MM.1S (cell line): ENCODE measurements around the gene NTRK3.

ENCODE experiments used
- DNase-seq: peaks from one replicate; pipeline ENCODE4 v3.0.0-alpha.2; 2015
- H2AFZ ChIP-seq: fragments of 300-600 bp; sonication (generic); 2 replicates; pipeline ENCODE4 v1.6.0; 2016; ENCODE audit warnings: antibody characterized with exemption, low read length
- H3F3A ChIP-seq: fragments of 300-600 bp; sonication (generic); 2 replicates; pipeline ENCODE4 v1.6.1; 2016; ENCODE audit warnings: mild to moderate bottlenecking, antibody characterized with exemption, low read length, moderate library complexity, mixed read lengths; ENCODE audit not compliant: insufficient read depth
- H3K27ac ChIP-seq: fragments of 300-600 bp; sonication (generic); 2 replicates; pipeline ENCODE4 v1.5.1; 2016; ENCODE audit warnings: mild to moderate bottlenecking, low read length
- H3K27me3 ChIP-seq: fragments of 300-600 bp; sonication (generic); replicated peaks from 2 replicates; pipeline ENCODE4 v1.6.0; 2016; ENCODE audit warnings: low read length; ENCODE audit not compliant: insufficient read depth
- H3K36me3 ChIP-seq: fragments of 300-600 bp; sonication (generic); replicated peaks from 2 replicates; pipeline ENCODE4 v1.6.1; 2016; ENCODE audit warnings: mild to moderate bottlenecking, low read length, mixed read lengths; ENCODE audit not compliant: insufficient read depth
- H3K4me1 ChIP-seq: fragments of 300-600 bp; sonication (generic); 2 replicates; pipeline ENCODE4 v1.6.1; 2016; ENCODE audit warnings: low read length, mixed read lengths
- H3K4me2 ChIP-seq: fragments of 300-600 bp; sonication (generic); 2 replicates; pipeline ENCODE4 v1.6.0; 2016; ENCODE audit warnings: low read depth, low read length
- H3K4me3 ChIP-seq: fragments of 300-600 bp; sonication (generic); 2 replicates; pipeline ENCODE4 v1.5.1; 2016; ENCODE audit warnings: low read length, mixed read lengths
- H3K79me2 ChIP-seq: fragments of 300-600 bp; sonication (generic); 2 replicates; pipeline ENCODE4 v1.6.1; 2016; ENCODE audit warnings: mixed run types, low read length, mixed read lengths
- H3K9ac ChIP-seq: fragments of 300-600 bp; sonication (generic); 2 replicates; pipeline ENCODE4 v1.6.1; 2016; ENCODE audit warnings: low read length, mixed read lengths
- H3K9me2 ChIP-seq: fragments of 300-600 bp; sonication (generic); replicated peaks from 2 replicates; pipeline ENCODE4 v1.6.1; 2016; ENCODE audit warnings: mild to moderate bottlenecking, low read length, mixed read lengths; ENCODE audit not compliant: insufficient read depth
- H3K9me3 ChIP-seq: fragments of 300-600 bp; sonication (generic); replicated peaks from 2 replicates; pipeline ENCODE4 v1.6.1; 2016; ENCODE audit warnings: mild to moderate bottlenecking, low read length, mixed read lengths; ENCODE audit not compliant: insufficient read depth
- H4K20me1 ChIP-seq: fragments of 300-600 bp; sonication (generic); 2 replicates; pipeline ENCODE4 v1.6.1; 2016; ENCODE audit warnings: mild to moderate bottlenecking, low read length, moderate library complexity, mixed read lengths; ENCODE audit not compliant: insufficient read depth
- EZH2 ChIP-seq: fragments of 300-600 bp; sonication (generic); optimal IDR thresholded peaks from 2 replicates; pipeline ENCODE3; 2017; ENCODE audit warnings: low read depth, mild to moderate bottlenecking, antibody characterized with exemption, low read length, mixed read lengths
- EZH2phosphoT487 ChIP-seq: fragments of 300-600 bp; sonication (generic); IDR thresholded peaks from 2 replicates; pipeline ENCODE4 v1.6.1; 2018; ENCODE audit warnings: antibody characterized with exemption, low read length
- TF ChIP-seq, protein P1 (sequence below): fragments of 300-600 bp; sonication (generic); IDR thresholded peaks from 2 replicates; pipeline ENCODE4 v1.5.1; 2016; ENCODE audit warnings: antibody characterized with exemption, low read length, mixed read lengths

Gene NTRK3

DNA sequence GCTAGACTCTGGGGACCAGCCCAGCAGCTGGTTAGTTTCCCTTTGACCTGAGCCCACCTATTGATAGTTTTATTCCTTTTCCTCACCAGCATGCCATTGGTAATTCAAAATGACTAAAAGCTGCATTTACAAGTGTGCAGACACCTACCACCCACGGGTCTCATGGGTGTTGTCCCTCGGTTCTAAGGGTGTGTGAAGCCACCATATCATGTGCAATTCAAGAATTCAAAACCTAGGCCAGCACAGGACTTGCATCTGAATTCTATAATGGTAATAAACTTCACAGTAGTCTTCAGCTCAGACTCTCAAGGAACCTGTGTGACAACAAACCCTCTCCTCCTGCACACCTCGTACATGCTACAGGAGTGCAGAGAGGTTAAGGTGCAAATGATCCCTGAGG is 55.3 kb downstream of the NTRK3 start:
- Histone ChIP-seq H3K9me2 (no peaks in the 10 kb centered on the region), H3F3A (no peaks in the 10 kb centered on the region), H3K9me3 (no peaks in the 10 kb centered on the region), H2AFZ (no peak overlapping the region), H3K9ac (no peak overlapping the region), H3K4me2 (no peak overlapping the region), H3K79me2 (no peaks in the 10 kb centered on the region), H3K36me3 (no peaks in the 10 kb centered on the region), H4K20me1 (no peaks in the 10 kb centered on the region), H3K4me1 (no peaks in the 10 kb centered on the region), H3K27ac (no peak overlapping the region), H3K27me3 (no peaks in the 10 kb centered on the region), H3K4me3 (no peak overlapping the region)
- no peak for DNase-seq
- TF ChIP-seq, protein P1, sequence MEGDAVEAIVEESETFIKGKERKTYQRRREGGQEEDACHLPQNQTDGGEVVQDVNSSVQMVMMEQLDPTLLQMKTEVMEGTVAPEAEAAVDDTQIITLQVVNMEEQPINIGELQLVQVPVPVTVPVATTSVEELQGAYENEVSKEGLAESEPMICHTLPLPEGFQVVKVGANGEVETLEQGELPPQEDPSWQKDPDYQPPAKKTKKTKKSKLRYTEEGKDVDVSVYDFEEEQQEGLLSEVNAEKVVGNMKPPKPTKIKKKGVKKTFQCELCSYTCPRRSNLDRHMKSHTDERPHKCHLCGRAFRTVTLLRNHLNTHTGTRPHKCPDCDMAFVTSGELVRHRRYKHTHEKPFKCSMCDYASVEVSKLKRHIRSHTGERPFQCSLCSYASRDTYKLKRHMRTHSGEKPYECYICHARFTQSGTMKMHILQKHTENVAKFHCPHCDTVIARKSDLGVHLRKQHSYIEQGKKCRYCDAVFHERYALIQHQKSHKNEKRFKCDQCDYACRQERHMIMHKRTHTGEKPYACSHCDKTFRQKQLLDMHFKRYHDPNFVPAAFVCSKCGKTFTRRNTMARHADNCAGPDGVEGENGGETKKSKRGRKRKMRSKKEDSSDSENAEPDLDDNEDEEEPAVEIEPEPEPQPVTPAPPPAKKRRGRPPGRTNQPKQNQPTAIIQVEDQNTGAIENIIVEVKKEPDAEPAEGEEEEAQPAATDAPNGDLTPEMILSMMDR = no peak
- TF ChIP-seq EZH2phosphoT487 (no peak), EZH2 (no peak)

DNA sequence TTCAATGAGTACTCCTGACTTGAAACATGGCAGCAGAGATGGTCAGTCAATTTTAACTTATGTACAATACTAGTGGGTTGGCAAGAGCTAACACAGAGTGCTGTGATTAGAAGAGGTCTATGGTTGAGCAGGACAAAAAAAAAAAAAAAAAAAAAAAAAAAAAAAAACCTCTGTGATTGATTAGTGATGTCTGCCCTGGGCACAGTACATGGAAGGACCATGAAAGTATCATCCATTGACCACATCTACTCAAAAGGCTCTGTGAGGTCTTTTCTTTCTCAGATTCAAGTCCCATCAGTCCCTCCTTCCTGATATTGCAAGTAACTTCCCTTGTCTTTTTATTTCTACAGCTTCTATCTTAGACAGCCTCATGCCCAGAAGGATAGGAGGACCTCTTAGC is 59.6 kb downstream of the NTRK3 start:
- H3K9ac ChIP-seq = no peak overlapping the region
- H3K79me2 ChIP-seq = no peaks in the 10 kb centered on the region
- no peak overlapping the region for H2AFZ ChIP-seq
- no peak overlapping the region for H3K27ac ChIP-seq
- no peaks in the 10 kb centered on the region for H3F3A ChIP-seq
- H3K9me2 ChIP-seq = no peaks in the 10 kb centered on the region
- no peaks in the 10 kb centered on the region for H3K27me3 ChIP-seq
- H4K20me1 ChIP-seq = no peaks in the 10 kb centered on the region
- TF ChIP-seq, protein P1 = no peak
- no peak for TF ChIP-seq EZH2phosphoT487
- TF ChIP-seq EZH2 = no peak
- no peaks in the 10 kb centered on the region for H3K4me1 ChIP-seq
- no peaks in the 10 kb centered on the region for H3K36me3 ChIP-seq
- H3K4me2 ChIP-seq = no peak overlapping the region
- no peaks in the 10 kb centered on the region for H3K9me3 ChIP-seq
- H3K4me3 ChIP-seq = no peak overlapping the region
- no peak for DNase-seq

DNA sequence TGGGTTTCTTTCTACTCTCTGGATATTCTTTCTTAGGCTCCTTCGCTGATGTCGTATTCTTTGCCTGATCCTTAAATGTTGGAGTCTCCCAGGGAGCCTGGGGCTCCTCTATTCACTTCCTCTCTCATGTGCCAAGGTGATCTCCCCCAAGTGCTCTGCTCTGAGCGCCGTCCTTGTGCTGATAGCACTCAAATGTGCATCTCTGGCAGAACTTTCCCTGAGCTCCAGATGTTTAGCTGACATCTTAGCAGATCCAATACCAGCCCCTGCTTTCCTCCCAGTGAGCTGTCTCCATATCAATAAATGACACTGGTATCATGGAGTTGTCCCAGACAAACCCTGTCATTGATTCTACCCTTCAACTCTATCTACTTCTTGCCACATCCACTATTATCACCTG is 62.4 kb downstream of the NTRK3 start:
- H3K36me3 ChIP-seq = no peaks in the 10 kb centered on the region
- no peaks in the 10 kb centered on the region for H3K9me2 ChIP-seq
- no peaks in the 10 kb centered on the region for H3K4me1 ChIP-seq
- H3K4me3 ChIP-seq = no peak overlapping the region
- no peak for DNase-seq
- H3K9me3 ChIP-seq = no peaks in the 10 kb centered on the region
- H3K79me2 ChIP-seq = no peaks in the 10 kb centered on the region
- H3K27ac ChIP-seq = no peak overlapping the region
- H3K9ac ChIP-seq = no peak overlapping the region
- H4K20me1 ChIP-seq = no peaks in the 10 kb centered on the region
- no peak overlapping the region for H2AFZ ChIP-seq
- H3F3A ChIP-seq = no peaks in the 10 kb centered on the region
- no peaks in the 10 kb centered on the region for H3K27me3 ChIP-seq
- H3K4me2 ChIP-seq = no peak overlapping the region
- TF ChIP-seq, protein P1 = no peak
- TF ChIP-seq EZH2phosphoT487 (no peak), EZH2 (no peak)

DNA sequence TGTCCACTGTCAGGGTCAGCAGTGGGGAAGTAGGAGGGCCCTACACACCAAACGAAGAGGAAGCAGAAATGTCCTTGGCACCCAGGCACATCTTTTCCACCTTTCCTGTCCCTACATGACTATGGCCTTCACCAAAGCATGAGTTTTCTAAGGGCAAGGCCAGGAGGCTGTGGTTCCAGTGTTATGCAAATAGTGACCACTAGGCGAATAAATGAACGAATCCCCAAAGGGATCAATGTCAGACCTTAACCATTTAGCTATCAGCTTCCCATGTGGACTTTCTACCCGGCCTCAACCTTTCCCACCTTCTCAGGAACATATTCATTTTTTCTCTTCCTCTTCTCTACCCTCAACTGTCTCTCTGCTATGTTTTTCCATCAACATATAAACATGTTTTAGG is 63.1 kb downstream of the NTRK3 start:
- no peaks in the 10 kb centered on the region for H3F3A ChIP-seq
- no peak overlapping the region for H3K4me2 ChIP-seq
- no peak overlapping the region for H3K27ac ChIP-seq
- H3K4me1 ChIP-seq = no peaks in the 10 kb centered on the region
- H2AFZ ChIP-seq = no peak overlapping the region
- no peaks in the 10 kb centered on the region for H3K36me3 ChIP-seq
- TF ChIP-seq, protein P1 = no peak
- TF ChIP-seq EZH2phosphoT487 (no peak), EZH2 (no peak)
- no peak for DNase-seq
- H3K79me2 ChIP-seq = no peaks in the 10 kb centered on the region
- no peaks in the 10 kb centered on the region for H4K20me1 ChIP-seq
- H3K27me3 ChIP-seq = no peaks in the 10 kb centered on the region
- no peak overlapping the region for H3K9ac ChIP-seq
- no peaks in the 10 kb centered on the region for H3K9me3 ChIP-seq
- H3K9me2 ChIP-seq = no peaks in the 10 kb centered on the region
- no peak overlapping the region for H3K4me3 ChIP-seq
